ENCODE measurements around the gene SLC2A6.

The SLC2A6 gene

GRCh38 chr9:133471551-133472276, 7.2 kb downstream of the SLC2A6 start:
- TF ChIP-seq CTCF (conservative IDR thresholded peaks at IDR 0.05; ENCODE audit: low read length), result no peak
- no peak for TF ChIP-seq EZH2phosphoT487 (IDR thresholded peaks at IDR 0.05; ENCODE audit: borderline replicate concordance)
- no peak overlapping the region for H3K4me2 ChIP-seq (ENCODE audit: low read depth, low read length, poor library complexity, severe bottlenecking)
- H2AFZ ChIP-seq (ENCODE audit: low read length), result no peak overlapping the region

GRCh38 chr9:133470988-133471387, 7.9 kb downstream of the SLC2A6 start:
- H3K4me1 ChIP-seq (ENCODE audit: insufficient read depth, low read length, poor library complexity, severe bottlenecking), result peaks cover 35% of the 10 kb centered on the region
- no peaks in the 10 kb centered on the region for H3K9me3 ChIP-seq (ENCODE audit: insufficient read depth, low read depth, low read length)
- no peaks in the 10 kb centered on the region for H3K27me3 ChIP-seq (ENCODE audit: insufficient read depth, low read length, poor library complexity, severe bottlenecking)
- peaks cover 6% of the 10 kb centered on the region; the same call in 1 of the 2 replicates for H3K79me2 ChIP-seq (ENCODE audit: insufficient read depth, low read length)
- no peak overlapping the region for H3K4me2 ChIP-seq (ENCODE audit: low read depth, low read length, poor library complexity, severe bottlenecking)
- no peak overlapping the region for H3K9ac ChIP-seq (ENCODE audit: low read depth, low read length, poor library complexity, severe bottlenecking)
- H3K4me3 ChIP-seq (ENCODE audit: low read length, poor library complexity, severe bottlenecking), result no peak overlapping the region
- no peaks in the 10 kb centered on the region for H3K36me3 ChIP-seq (ENCODE audit: insufficient read depth, low read length)
- H4K20me1 ChIP-seq (ENCODE audit: insufficient read depth, low read length, poor library complexity, severe bottlenecking), result no peaks in the 10 kb centered on the region
- no peaks in the 10 kb centered on the region for H3K9me2 ChIP-seq (replicated peaks; ENCODE audit: low read depth, low read length)
- peaks cover 12% of the 10 kb centered on the region for H3F3A ChIP-seq (ENCODE audit: low read depth)
- H2AFZ ChIP-seq (ENCODE audit: low read length), result no peak overlapping the region
- no peak for TF ChIP-seq EZH2phosphoT487 (IDR thresholded peaks at IDR 0.05; ENCODE audit: borderline replicate concordance)
- TF ChIP-seq CTCF (conservative IDR thresholded peaks at IDR 0.05; ENCODE audit: low read length), result no peak

More at GRCh38 chr9:133471551-133472276, 7.2 kb downstream of the SLC2A6 start:
- Histone ChIP-seq H4K20me1 (ENCODE audit: insufficient read depth, low read length, poor library complexity, severe bottlenecking) (no peaks in the 10 kb centered on the region), H3K9ac (ENCODE audit: low read depth, low read length, poor library complexity, severe bottlenecking) (no peak overlapping the region), H3F3A (ENCODE audit: low read depth) (peaks cover 12% of the 10 kb centered on the region), H3K79me2 (ENCODE audit: insufficient read depth, low read length) (peaks cover 13% of the 10 kb centered on the region; the same call in 1 of the 2 replicates), H3K4me3 (ENCODE audit: low read length, poor library complexity, severe bottlenecking) (no peak overlapping the region), H3K9me2 (replicated peaks; ENCODE audit: low read depth, low read length) (no peaks in the 10 kb centered on the region), H3K9me3 (ENCODE audit: insufficient read depth, low read depth, low read length) (no peaks in the 10 kb centered on the region), H3K36me3 (ENCODE audit: insufficient read depth, low read length) (no peaks in the 10 kb centered on the region), H3K27me3 (ENCODE audit: insufficient read depth, low read length, poor library complexity, severe bottlenecking) (no peaks in the 10 kb centered on the region), H3K4me1 (ENCODE audit: insufficient read depth, low read length, poor library complexity, severe bottlenecking) (peaks cover 43% of the 10 kb centered on the region)

- Histone ChIP-seq H3K36me3 (ENCODE audit: insufficient read depth, low read length) (peaks cover 2% of the 10 kb centered on the region; the same call in 1 of the 2 replicates), H3K9me3 (ENCODE audit: insufficient read depth, low read depth, low read length) (no peaks in the 10 kb centered on the region), H3F3A (ENCODE audit: low read depth) (peaks cover 11% of the 10 kb centered on the region), H3K79me2 (ENCODE audit: insufficient read depth, low read length) (peaks cover 4% of the 10 kb centered on the region; the same call in 1 of the 2 replicates), H3K27me3 (ENCODE audit: insufficient read depth, low read length, poor library complexity, severe bottlenecking) (no peaks in the 10 kb centered on the region), H3K4me2 (ENCODE audit: low read depth, low read length, poor library complexity, severe bottlenecking) (no peak overlapping the region), H3K4me3 (ENCODE audit: low read length, poor library complexity, severe bottlenecking) (no peak overlapping the region), H3K9me2 (replicated peaks; ENCODE audit: low read depth, low read length) (no peaks in the 10 kb centered on the region), H3K9ac (ENCODE audit: low read depth, low read length, poor library complexity, severe bottlenecking) (no peak overlapping the region), H3K4me1 (ENCODE audit: insufficient read depth, low read length, poor library complexity, severe bottlenecking) (peaks cover 30% of the 10 kb centered on the region), H2AFZ (ENCODE audit: low read length) (no peak overlapping the region), H4K20me1 (ENCODE audit: insufficient read depth, low read length, poor library complexity, severe bottlenecking) (no peaks in the 10 kb centered on the region)
- TF ChIP-seq EZH2phosphoT487 (IDR thresholded peaks at IDR 0.05; ENCODE audit: borderline replicate concordance), result no peak
- TF ChIP-seq CTCF (conservative IDR thresholded peaks at IDR 0.05; ENCODE audit: low read length), result no peak
Observed at GRCh38 chr9:133470427-133470924, 8.4 kb downstream of the SLC2A6 start.
